SJCRH30 (cell line): Measurements from ENCODE around the gene HAGHL. TPM values are rescaled to one million over a fixed set of nuclear protein-coding genes. Genes with fewer than 3 reads are reported as not detected.

Source experiments
- DNase-seq, 2 experiments: peaks; one replicate each; pipeline ENCODE4 v3.0.0-alpha.2; 2015 to 2020
- H3K27ac ChIP-seq: fragments of 250-450 bp; sonication (Bioruptor Pico); 2 replicates; pipeline ENCODE4 v1.5.1; 2020; ENCODE audit warnings: mild to moderate bottlenecking, moderate library complexity
- H3K27me3 ChIP-seq: fragments of 250-450 bp; sonication (Bioruptor Pico); 2 replicates; pipeline ENCODE4 v1.5.1; 2020; ENCODE audit warnings: mild to moderate bottlenecking, moderate library complexity
- H3K36me3 ChIP-seq: fragments of 250-450 bp; sonication (Bioruptor Pico); 2 replicates; pipeline ENCODE4 v1.5.1; 2020; ENCODE audit warnings: mild to moderate bottlenecking, moderate library complexity
- H3K4me1 ChIP-seq: fragments of 250-450 bp; sonication (Bioruptor Pico); 2 replicates; pipeline ENCODE4 v1.5.1; 2020; ENCODE audit warnings: mild to moderate bottlenecking, moderate library complexity
- H3K4me3 ChIP-seq: fragments of 250-450 bp; sonication (Bioruptor Pico); 2 replicates; pipeline ENCODE4 v1.5.1; 2020; ENCODE audit warnings: mild to moderate bottlenecking, moderate library complexity
- H3K9me3 ChIP-seq: fragments of 250-450 bp; sonication (Bioruptor Pico); replicated peaks from 2 replicates; pipeline ENCODE4 v1.5.1; 2020; ENCODE audit warnings: mild to moderate bottlenecking, moderate library complexity
- total RNA-seq: library from RNA; depleted of rRNA; stranded (reverse); fragments of >200 nt; shearing (Covaris generic); gene quantifications from 2 replicates; pipeline ENCODE4 v1.2.3, GENCODE V29; 2014

Gene HAGHL
- total RNA-seq, 1 experiment from 2014 or later: 8.9 TPM

DNA sequence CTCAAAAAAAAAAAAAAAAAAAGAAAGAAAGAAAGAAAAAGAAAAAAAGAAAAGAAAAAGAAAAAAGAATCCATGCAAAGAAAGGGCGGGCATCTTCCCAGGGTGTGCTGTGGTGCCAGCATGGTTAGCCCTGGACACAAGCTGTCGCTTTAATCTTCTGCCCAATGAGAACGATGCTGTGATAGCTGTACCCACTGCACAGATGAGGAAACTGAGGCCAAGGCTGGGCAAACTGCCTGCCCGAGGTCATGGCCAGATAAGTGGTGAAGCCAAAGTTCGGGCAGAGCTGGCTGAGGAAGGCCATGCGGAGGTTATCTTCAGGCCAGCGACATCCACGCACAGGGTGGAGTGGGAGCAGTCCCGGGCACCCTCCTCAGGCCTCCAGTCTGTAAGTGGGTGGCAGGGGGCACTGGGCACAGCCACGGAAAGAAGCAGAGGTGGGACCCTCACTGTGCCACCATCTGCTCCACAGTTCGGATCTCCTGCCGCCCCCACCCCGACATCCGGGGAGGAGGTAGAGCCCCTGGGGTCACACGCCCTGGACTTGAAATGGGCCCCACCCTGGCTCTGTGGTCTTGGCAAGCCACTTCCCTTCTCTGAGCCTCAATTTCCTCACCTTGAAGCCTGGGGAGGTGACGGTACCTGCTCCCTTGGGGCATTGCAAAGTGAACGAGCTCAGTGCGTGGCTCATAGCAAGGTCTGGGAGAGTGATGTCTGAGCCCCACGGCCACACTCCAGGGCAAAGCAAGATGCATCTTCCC is 27.8 kb upstream of the HAGHL start:
- Histone ChIP-seq H3K36me3 (no peaks in the 10 kb centered on the region), H3K4me3 (no peak overlapping the region), H3K9me3 (no peaks in the 10 kb centered on the region), H3K4me1 (no peaks in the 10 kb centered on the region), H3K27me3 (peaks cover 29% of the 10 kb centered on the region), H3K27ac (no peak overlapping the region)
- no peak for DNase-seq

- Histone ChIP-seq H3K4me1 (no peaks in the 10 kb centered on the region), H3K4me3 (no peak overlapping the region), H3K27me3 (peaks cover 35% of the 10 kb centered on the region), H3K36me3 (no peaks in the 10 kb centered on the region), H3K27ac (no peak overlapping the region), H3K9me3 (no peaks in the 10 kb centered on the region)
- DNase-seq: no peak
These were observed 26.0 kb upstream of the HAGHL start for GRCh38 chr16:700684-701584.

GRCh38 chr16:702341-702740 is 24.6 kb upstream of the HAGHL start:
- Histone ChIP-seq H3K27ac (no peak overlapping the region), H3K9me3 (no peaks in the 10 kb centered on the region), H3K27me3 (peaks cover 35% of the 10 kb centered on the region), H3K4me1 (no peaks in the 10 kb centered on the region), H3K36me3 (no peaks in the 10 kb centered on the region), H3K4me3 (no peak overlapping the region)
- no peak for DNase-seq

- Histone ChIP-seq H3K36me3 (no peaks in the 10 kb centered on the region), H3K4me1 (no peaks in the 10 kb centered on the region), H3K4me3 (no peak overlapping the region), H3K27ac (no peak overlapping the region), H3K9me3 (no peaks in the 10 kb centered on the region), H3K27me3 (peaks cover 35% of the 10 kb centered on the region)
- no peak for DNase-seq
These were observed 23.5 kb upstream of the HAGHL start for GRCh38 chr16:703406-703805.

DNA sequence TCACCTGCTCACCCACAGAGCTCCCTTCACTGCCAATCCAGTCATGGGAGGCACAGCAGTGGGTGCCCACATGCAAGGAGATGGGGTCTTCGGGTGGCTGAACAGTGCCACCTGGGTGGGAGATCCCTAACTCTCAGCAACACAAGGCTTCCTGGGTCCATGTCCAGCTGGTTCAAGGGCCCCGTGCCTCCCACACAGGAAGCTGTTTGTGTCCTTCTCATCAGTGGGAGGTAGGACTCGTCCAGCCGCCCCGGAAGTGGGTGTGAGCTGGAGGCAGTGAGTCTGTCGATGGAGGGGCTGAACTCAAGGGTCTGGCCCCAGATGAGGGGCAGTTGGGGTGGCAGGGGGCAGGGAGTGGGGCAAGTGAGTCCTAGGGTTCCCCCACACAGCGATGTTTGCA is 22.9 kb upstream of the HAGHL start:
- DNase-seq: no peak
- H3K9me3 ChIP-seq: no peaks in the 10 kb centered on the region
- H3K27ac ChIP-seq: no peak overlapping the region
- H3K4me1 ChIP-seq: no peaks in the 10 kb centered on the region
- H3K4me3 ChIP-seq: no peak overlapping the region
- peaks cover 35% of the 10 kb centered on the region for H3K27me3 ChIP-seq
- no peaks in the 10 kb centered on the region for H3K36me3 ChIP-seq

- no peak for DNase-seq
- Histone ChIP-seq H3K4me3 (peak overlapping the region; percentile 35), H3K27me3 (peaks cover 35% of the 10 kb centered on the region), H3K9me3 (no peaks in the 10 kb centered on the region), H3K36me3 (no peaks in the 10 kb centered on the region), H3K27ac (no peak overlapping the region), H3K4me1 (peaks cover 1% of the 10 kb centered on the region)
These were observed 22.1 kb upstream of the HAGHL start for GRCh38 chr16:704552-705380.

GRCh38 chr16:705431-706188 is 21.3 kb upstream of the HAGHL start, which contains the start of gene FBXL16:
TSS of gene FBXL16 (minus strand) at chr16:705801. CDS start at chr16:697405, 8,396 bp downstream.
- Histone ChIP-seq H3K9me3 (no peaks in the 10 kb centered on the region), H3K36me3 (no peaks in the 10 kb centered on the region), H3K27ac (no peak within 1 kb of the TSS), H3K4me1 (peaks cover 10% of the 10 kb centered on the region), H3K27me3 (peaks cover 35% of the 10 kb centered on the region), H3K4me3 (peak within 1 kb of the TSS; percentile 35)
- peak in 1 of 2 experiments; percentile 43 for DNase-seq

DNA sequence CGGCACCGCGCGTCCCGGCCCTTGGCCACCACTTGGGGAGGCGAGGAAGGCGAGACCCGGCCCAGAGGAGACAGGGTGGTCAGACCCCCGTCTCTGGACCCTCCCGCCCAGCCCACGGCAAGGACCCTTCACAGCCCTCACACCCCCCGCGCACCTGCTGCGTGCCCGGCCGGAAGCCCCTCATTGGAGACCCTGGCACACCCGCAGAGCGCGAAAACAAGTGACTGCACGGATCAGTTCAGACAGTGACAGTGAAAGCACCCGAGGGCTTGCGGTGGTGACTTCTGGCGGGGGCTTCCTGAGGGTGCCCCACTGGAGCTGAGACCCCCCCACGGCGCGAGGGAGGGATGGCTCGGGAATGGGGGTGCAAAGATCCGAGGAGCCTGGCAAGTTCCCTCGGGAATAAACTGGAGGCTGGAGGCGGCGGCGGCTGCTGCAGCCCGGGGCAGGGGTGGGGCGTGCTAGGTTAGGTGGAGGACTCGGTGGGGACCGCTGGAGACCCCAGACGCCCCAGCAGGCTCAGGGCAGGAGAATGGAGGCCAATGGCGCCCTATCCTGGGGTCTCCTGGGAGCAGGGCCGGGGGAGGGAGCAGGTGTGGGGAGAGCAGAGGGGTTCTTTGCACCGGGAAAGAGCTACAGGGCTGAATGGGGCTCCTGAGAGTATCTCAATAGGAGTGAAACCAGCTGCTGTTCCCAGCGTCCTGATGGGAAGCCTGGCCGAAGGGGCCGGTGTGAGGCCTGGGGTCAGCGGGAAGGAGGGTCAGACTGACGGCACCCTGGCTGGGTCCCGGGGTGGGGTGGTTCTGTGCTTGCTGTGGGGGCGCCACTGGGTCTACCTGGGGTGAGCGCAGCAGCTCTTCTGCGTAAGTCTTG is 20.5 kb upstream of the HAGHL start:
- Histone ChIP-seq H3K4me3 (peak overlapping the region; percentile 28; the same call in 1 of the 2 replicates), H3K27ac (no peak overlapping the region), H3K27me3 (peaks cover 29% of the 10 kb centered on the region), H3K9me3 (no peaks in the 10 kb centered on the region), H3K4me1 (peaks cover 18% of the 10 kb centered on the region), H3K36me3 (no peaks in the 10 kb centered on the region)
- no peak for DNase-seq

- Histone ChIP-seq H3K27me3 (peaks cover 22% of the 10 kb centered on the region), H3K36me3 (no peaks in the 10 kb centered on the region), H3K9me3 (no peaks in the 10 kb centered on the region), H3K4me3 (no peak overlapping the region), H3K27ac (no peak overlapping the region), H3K4me1 (peaks cover 22% of the 10 kb centered on the region)
- no peak for DNase-seq
These were observed 19.8 kb upstream of the HAGHL start for GRCh38 chr16:707062-707538.

DNA sequence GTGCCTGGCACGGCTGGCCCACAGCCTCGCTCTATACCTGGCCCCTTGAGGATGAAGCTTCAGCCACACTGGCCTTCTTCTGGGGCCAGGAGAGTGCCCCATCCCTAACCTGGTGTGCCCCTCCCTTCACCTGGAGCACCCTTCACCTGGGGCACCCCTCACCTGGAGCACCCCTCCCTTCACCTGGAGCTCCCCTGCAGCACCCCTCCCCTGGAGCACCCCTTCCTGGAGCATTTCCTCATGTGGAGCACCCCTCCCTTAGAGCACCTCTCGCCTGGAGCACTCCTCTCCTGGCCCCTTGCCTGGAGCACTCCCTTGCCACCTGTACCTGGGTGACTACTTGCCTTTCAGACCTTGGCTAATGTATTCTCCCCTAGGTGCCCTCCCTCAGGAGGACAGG is 18.9 kb upstream of the HAGHL start:
- no peak overlapping the region for H3K27ac ChIP-seq
- no peaks in the 10 kb centered on the region for H3K9me3 ChIP-seq
- H3K27me3 ChIP-seq: peaks cover 15% of the 10 kb centered on the region
- no peak for DNase-seq
- no peak overlapping the region for H3K4me3 ChIP-seq
- peaks cover 25% of the 10 kb centered on the region for H3K4me1 ChIP-seq
- H3K36me3 ChIP-seq: no peaks in the 10 kb centered on the region

DNA sequence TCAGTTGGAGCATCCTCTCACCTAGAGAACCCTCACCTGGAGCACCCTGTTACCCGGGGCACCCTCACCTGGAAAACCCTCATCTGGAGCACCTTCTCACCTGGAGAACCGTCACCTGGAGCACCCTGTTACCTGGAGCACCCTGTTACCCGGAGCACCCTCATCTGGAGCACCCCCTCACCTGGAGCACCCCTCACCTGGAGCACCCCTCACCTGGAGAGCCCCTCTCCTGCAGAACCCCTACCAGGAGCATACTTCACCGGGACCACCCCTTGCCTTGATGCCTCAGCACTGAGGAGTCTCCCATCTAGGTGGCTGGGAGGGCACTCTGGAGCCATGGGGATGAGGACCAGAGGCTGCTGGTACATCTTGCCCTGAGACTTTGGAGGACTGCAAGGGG is 17.9 kb upstream of the HAGHL start:
- DNase-seq: no peak
- Histone ChIP-seq H3K36me3 (no peaks in the 10 kb centered on the region), H3K27ac (no peak overlapping the region), H3K4me1 (peaks cover 29% of the 10 kb centered on the region), H3K4me3 (no peak overlapping the region), H3K27me3 (peaks cover 6% of the 10 kb centered on the region), H3K9me3 (no peaks in the 10 kb centered on the region)

DNA sequence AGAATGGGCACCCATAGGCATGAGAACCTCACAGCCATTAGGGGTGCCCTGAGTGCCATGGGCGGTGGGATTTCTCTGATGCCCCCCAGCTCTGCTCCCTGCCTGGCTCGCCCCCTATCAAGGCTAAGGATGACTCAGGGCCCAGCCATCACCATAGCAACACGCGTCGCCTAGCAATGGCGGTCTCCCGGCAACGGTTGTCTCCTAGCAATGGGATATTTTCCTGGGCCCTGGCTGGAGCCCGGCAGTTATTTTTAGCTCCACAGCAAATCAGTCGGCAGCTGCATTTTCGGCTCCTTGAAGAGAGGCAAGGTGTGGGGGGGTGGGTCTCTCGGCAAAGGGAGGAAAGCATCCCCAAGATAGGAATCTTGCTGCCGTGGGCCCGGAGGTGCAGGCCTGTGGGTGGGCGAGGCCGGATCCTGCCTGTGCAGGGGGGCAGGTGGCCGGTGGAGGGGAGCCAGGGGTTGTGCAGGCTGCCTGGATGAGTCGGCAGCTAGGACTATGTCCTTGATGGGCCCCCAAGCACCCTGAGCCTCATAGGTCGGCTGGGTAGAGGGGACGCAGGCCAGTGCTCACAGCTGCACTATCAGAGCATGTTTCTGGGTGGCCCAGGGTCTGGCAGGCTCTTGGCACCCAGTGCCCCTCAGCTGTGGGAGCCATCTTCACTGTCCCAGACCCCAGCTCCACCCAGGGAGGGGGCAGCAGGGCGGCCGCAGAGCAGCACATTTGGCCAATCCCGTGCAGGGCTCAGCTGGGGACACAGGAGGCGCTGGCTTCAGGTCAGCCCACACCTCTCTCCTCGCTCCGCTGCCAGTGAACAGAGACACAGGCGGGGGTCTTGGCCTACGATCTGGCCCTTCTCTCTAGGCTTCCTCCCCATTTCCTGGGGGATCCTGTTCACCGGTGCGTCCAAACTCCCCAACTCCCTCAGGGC is 17.1 kb upstream of the HAGHL start:
- peak; percentile 95 to 96 for DNase-seq
- Histone ChIP-seq H3K27ac (peak overlapping the region; percentile 40), H3K4me1 (peaks cover 36% of the 10 kb centered on the region), H3K9me3 (no peaks in the 10 kb centered on the region), H3K4me3 (no peak overlapping the region), H3K27me3 (peaks cover 1% of the 10 kb centered on the region; the same call in 1 of the 2 replicates), H3K36me3 (no peaks in the 10 kb centered on the region)
